Endodermal cell (in vitro differentiated cells): Measurements from ENCODE around the gene PARD3B. TPM values are rescaled to one million over a fixed set of nuclear protein-coding genes. Genes with fewer than 3 reads are reported as not detected.

Experiments
- DNase-seq: peaks from one replicate; pipeline ENCODE4 v3.0.0-alpha.2; 2017
- H3K27ac ChIP-seq: 2 replicates; pipeline ENCODE4 v1.5.1; 2013; ENCODE audit warnings: mild to moderate bottlenecking, low read depth, low read length, moderate library complexity
- H3K27me3 ChIP-seq: 2 replicates; pipeline ENCODE4 v1.6.1; 2013; ENCODE audit warnings: mild to moderate bottlenecking, low read length, moderate library complexity; ENCODE audit not compliant: insufficient read depth, control insufficient read depth, poor library complexity, severe bottlenecking
- H3K36me3 ChIP-seq: 2 replicates; pipeline ENCODE4 v1.7.0; 2013; ENCODE audit warnings: mild to moderate bottlenecking, low read length, moderate library complexity; ENCODE audit not compliant: control insufficient read depth, insufficient read depth
- H3K4me1 ChIP-seq: one replicate; pipeline ENCODE4 v1.7.0; 2013; ENCODE audit warnings: low read length; ENCODE audit not compliant: control insufficient read depth, insufficient read depth
- H3K4me3 ChIP-seq: 2 replicates; pipeline ENCODE4 v1.5.1; 2013; ENCODE audit warnings: mild to moderate bottlenecking, low read length, moderate library complexity
- H3K9ac ChIP-seq: 2 replicates; pipeline ENCODE4 v1.6.1; 2013; ENCODE audit warnings: mild to moderate bottlenecking, low read length, moderate library complexity; ENCODE audit not compliant: poor library complexity, severe bottlenecking; ENCODE audit errors: extremely low read depth
- H3K9me3 ChIP-seq: 2 replicates; pipeline ENCODE4 v1.6.1; 2013; ENCODE audit warnings: mild to moderate bottlenecking, low read length, moderate library complexity; ENCODE audit not compliant: control insufficient read depth
- H3K27ac Mint-ChIP-seq: 2 replicates; pipeline ENCODE4 v1.8.0; 2020; ENCODE audit warnings: mixed read lengths
- H3K27me3 Mint-ChIP-seq: 2 replicates; pipeline ENCODE4 v1.8.0; 2021; ENCODE audit warnings: mild to moderate bottlenecking, mixed read lengths; ENCODE audit not compliant: insufficient read depth
- H3K36me3 Mint-ChIP-seq: 2 replicates; pipeline ENCODE4 v1.8.0; 2020; ENCODE audit warnings: low read depth, mixed read lengths
- H3K4me1 Mint-ChIP-seq: 2 replicates; pipeline ENCODE4 v1.8.0; 2020; ENCODE audit warnings: mixed read lengths
- H3K4me3 Mint-ChIP-seq: 2 replicates; pipeline ENCODE4 v1.8.0; 2020; ENCODE audit warnings: mild to moderate bottlenecking, moderate library complexity, mixed read lengths
- H3K9me3 Mint-ChIP-seq: 2 replicates; pipeline ENCODE4 v1.8.0; 2020; ENCODE audit warnings: mild to moderate bottlenecking, mixed read lengths
- CTCF ChIP-seq: fragments of 200-600 bp; sonication (generic); conservative IDR thresholded peaks from 2 replicates; pipeline ENCODE4 v1.5.0; 2021; ENCODE audit warnings: antibody characterized with exemption, mild to moderate bottlenecking
- WGBS, 2 experiments: methylation state at CpG; one replicate each; pipeline versions ENCODE4 v1.1.5 to v1.1.7; 2013; ENCODE audit warnings: missing lambda C conversion rate in 2 of 2, mixed read lengths in 1 of 2; ENCODE audit not compliant: insufficient coverage in 1 of 2, insufficient read length in 1 of 2; 5-methylcytosine and 5-hydroxymethylcytosine counted together
- total RNA-seq, 2 donors: library from RNA; stranded (reverse); fragmentation: NEBNext Ultra II Directional in 1 of 2; extraction: Animal tissue kit (Norgen Biotek cat#: 25700) in 1 of 2; gene quantifications; 2 replicates in 1 of 2; 3 replicates in 1 of 2; pipeline ENCODE4 v1.2.1, GENCODE V29; 2021

The PARD3B gene
- total RNA-seq, 2 donors from 2014 or later = 2.5 to 5.6 TPM

GRCh38 chr2:204538182-204539018 lies 6.9 kb upstream of the PARD3B start:
- H3K4me1 Mint-ChIP-seq = no peaks in the 10 kb centered on the region
- Histone ChIP-seq H3K4me3 (no peak overlapping the region), H3K4me1 (peaks cover 5% of the 10 kb centered on the region), H3K36me3 (no peaks in the 10 kb centered on the region), H3K9me3 (no peaks in the 10 kb centered on the region), H3K27me3 (peaks cover 29% of the 10 kb centered on the region), H3K27ac (peak overlapping the region; percentile 53), H3K9ac (no peak overlapping the region)
- no peak for TF ChIP-seq CTCF
- H3K4me3 Mint-ChIP-seq = no peak overlapping the region
- no peaks in the 10 kb centered on the region for H3K9me3 Mint-ChIP-seq
- peak; percentile 82 for DNase-seq
- H3K36me3 Mint-ChIP-seq = no peaks in the 10 kb centered on the region
- H3K27ac Mint-ChIP-seq = no peak overlapping the region
- 30 to 38% methylated on average over 7 to 10 of the region's 10 CpGs for WGBS, 2 experiments
- peaks cover 11% of the 10 kb centered on the region for H3K27me3 Mint-ChIP-seq

- no peak overlapping the region for H3K4me3 ChIP-seq
- no peak for TF ChIP-seq CTCF
- no peak overlapping the region for H3K4me3 Mint-ChIP-seq
- H3K27ac Mint-ChIP-seq = no peak overlapping the region
- no peaks in the 10 kb centered on the region for H3K9me3 ChIP-seq
- no peaks in the 10 kb centered on the region for H3K36me3 ChIP-seq
- 75% methylated on average over 1 of the region's 1 CpG; no CpG with 5 or more reads in 1 of the 2 experiments for whole genome bisulfite sequencing, 2 experiments
- no peaks in the 10 kb centered on the region for H3K36me3 Mint-ChIP-seq
- H3K27ac ChIP-seq = no peak overlapping the region
- no peak for DNase-seq
- H3K9ac ChIP-seq = no peak overlapping the region
- peaks cover 35% of the 10 kb centered on the region for H3K27me3 ChIP-seq
- no peaks in the 10 kb centered on the region for H3K9me3 Mint-ChIP-seq
- H3K4me1 ChIP-seq = peaks cover 5% of the 10 kb centered on the region
- H3K4me1 Mint-ChIP-seq = no peaks in the 10 kb centered on the region
- H3K27me3 Mint-ChIP-seq = peaks cover 17% of the 10 kb centered on the region
Observed at GRCh38 chr2:204539019-204539385, 6.3 kb upstream of the PARD3B start.

GRCh38 chr2:204541637-204542036 lies 3.6 kb upstream of the PARD3B start:
- Histone ChIP-seq H3K36me3 (no peaks in the 10 kb centered on the region), H3K27ac (no peak overlapping the region), H3K9ac (no peak overlapping the region), H3K4me1 (peaks cover 9% of the 10 kb centered on the region), H3K4me3 (no peak overlapping the region), H3K9me3 (no peaks in the 10 kb centered on the region), H3K27me3 (peaks cover 55% of the 10 kb centered on the region)
- peaks cover 38% of the 10 kb centered on the region for H3K27me3 Mint-ChIP-seq
- H3K4me1 Mint-ChIP-seq = peaks cover 7% of the 10 kb centered on the region
- no peaks in the 10 kb centered on the region for H3K36me3 Mint-ChIP-seq
- no peak overlapping the region for H3K27ac Mint-ChIP-seq
- no peak for DNase-seq
- H3K4me3 Mint-ChIP-seq = no peak overlapping the region
- no peaks in the 10 kb centered on the region for H3K9me3 Mint-ChIP-seq
- 80 to 90% methylated on average over 1 to 2 of the region's 2 CpGs for WGBS, 2 experiments
- TF ChIP-seq CTCF = no peak
